OCI-M2 (cell line): ENCODE results near the gene RHBDL1.

Experiments
- DNase-seq: peaks from one replicate; lab custom pipeline; 2025; ENCODE audit not compliant: unreplicated experiment; lab: John Stamatoyannopoulos, UW

RHBDL1 gene

DNA sequence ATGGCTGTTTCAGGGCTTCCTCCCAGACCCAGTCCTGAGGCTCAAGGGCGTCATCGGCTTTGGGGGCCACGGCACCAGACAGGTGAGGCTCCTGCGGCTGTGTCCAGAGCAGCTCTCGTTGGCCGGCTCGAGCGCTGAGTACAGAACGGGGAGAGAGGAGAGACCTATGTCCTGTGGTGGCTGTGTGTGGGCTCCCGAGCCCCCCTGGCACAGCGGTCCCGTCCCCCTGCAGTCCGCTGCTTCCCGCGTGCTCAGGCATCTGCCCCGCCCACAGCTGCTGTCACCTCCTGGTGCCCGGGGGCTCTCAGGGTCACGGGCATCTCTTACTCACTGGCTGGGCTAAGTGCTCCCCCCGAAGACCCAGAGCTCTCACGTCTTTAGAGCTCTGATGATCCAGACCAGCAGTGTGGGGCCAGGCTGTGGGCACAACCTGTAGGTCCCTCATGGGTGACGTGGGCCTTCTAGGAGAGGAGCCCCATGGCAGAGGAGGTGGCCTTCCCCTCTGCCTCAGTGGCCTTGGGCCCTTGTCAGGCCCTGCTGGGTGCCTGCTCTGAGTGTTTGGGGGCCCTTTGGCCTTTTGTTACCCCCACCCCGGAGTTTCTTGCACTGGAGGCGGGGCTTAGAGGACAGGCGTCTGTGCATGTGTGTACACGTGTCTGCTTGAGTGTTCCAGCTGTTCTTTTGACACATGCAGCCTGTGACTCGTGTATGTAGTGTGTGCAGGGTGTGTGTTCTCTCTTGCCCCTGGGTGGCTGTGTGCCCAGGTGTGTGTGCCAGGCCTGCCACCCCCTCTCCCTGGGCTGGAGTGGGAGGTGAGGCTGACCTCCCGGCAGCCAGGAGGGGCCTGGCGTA is 22.8 kb upstream of the RHBDL1 start:
- no peak for DNase-seq

DNA sequence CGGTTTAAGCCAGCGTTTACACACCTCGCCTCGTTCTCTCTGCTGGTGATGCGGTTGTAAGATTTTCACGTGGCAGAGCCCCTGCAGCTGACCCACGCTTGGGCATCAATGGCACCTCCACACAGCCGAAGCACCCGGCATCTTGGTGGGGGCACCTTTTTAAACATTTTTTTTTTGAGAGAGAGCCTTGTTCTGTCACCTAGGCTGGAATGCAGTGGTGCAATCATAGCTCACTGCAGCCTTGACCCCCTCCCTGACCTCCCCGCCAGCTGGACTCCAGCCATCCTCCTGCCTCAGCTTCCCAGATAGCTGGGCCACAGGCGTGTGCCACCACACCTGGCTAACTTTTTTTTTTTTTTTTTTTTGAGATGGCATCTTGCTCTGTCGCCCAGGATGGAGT is 21.4 kb upstream of the RHBDL1 start:
- no peak for DNase-seq

DNA sequence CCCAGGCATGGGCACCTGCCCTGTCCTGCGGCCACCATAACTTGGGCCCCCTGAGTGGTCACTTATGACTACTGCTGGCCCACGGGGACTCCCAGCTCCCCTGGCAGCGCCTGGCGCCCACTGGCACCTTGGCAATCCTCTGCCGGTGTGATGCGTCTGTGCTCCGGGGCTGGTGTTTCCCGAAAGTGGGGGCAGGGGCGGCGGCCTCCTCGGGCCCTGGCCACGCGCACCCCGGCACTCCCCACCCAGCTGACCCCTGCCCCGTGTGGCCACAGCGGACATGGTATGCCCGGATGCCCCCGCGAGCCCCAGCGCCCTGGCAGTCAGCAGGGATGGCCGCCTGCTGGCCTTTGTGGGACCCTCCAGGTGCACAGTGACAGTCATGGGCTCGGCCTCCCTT is 18.0 kb upstream of the RHBDL1 start:
- DNase-seq, result no peak

GRCh38 chr16:658679-659571 is 16.5 kb upstream of the RHBDL1 start:
- DNase-seq, result no peak

- no peak for DNase-seq
Measured at GRCh38 chr16:659618-660017, 15.9 kb upstream of the RHBDL1 start.

DNA sequence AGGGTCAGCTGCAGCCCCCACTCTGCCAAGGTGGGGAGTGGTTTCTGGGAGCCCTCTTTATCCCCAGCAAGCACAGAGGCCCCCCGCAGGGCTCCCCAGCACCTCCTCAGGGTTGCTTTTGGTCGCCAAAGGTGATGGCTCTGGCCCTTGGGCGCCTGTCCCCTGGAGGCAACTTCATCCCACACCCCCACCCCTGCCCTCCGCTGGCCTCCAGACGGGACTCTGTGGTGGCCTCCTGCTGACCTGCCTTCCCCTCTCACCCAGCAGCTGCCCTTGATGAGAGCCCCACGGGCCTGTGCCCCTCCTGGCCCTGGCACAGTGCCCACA is 15.4 kb upstream of the RHBDL1 start:
- no peak for DNase-seq

DNA sequence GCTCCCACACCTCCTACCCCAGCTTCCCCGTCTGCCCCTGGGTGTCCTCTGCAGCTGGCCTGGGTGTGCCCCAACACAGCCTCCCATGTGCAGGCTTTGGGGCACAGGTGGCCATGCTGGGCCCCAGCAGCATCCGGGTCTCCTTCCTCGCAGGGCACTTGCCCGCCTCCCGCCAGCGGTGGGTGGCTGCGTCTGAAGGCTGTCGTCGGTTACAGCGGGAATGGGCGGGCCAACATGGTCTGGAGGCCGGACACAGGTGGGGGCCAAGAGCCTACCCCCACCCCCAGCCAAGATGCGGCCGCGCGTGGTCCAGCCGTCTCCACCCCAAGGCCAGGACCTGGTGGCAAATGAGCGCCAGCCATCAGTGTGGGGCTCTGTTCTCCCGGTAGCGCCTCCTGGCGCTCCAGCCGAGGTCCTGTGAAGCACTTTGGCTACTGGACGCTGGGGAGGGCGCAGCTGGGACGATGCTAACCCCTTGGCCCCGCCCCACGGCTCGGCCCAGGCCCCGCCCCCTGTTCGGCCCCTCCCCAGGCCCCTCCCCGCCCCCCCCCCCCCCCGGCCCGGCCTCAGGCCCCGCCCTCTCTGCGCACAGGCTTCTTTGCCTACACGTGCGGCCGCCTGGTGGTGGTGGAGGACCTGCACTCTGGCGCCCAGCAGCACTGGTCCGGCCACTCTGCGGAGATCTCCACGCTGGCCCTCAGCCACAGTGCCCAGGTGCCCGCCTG is 14.8 kb upstream of the RHBDL1 start:
- no peak for DNase-seq

DNA sequence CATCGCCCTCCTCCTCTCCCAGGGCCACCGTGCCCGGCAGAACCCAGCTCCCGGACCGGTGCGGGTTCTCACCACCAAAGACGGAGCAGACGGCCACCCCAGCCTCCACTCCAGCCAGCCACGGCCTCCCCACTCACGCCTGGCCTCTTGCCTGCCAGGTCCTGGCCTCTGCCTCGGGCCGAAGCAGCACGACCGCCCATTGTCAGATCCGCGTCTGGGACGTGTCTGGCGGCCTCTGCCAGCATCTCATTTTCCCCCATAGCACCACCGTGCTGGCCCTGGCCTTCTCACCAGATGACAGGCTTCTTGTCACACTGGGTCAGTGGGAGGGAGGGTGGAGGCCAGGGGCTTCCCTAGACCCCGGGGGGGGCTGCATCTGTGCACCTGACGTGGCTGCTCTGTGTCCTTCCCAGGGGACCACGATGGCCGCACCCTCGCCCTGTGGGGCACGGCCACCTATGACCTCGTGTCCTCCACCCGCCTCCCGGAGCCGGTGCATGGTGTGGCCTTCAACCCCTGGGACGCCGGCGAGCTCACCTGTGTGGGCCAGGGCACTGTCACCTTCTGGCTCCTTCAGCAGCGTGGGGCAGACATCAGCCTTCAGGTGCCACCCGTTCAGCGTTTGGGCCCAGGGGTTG is 14.2 kb upstream of the RHBDL1 start:
- no peak for DNase-seq

GRCh38 chr16:662095-662494 is 13.4 kb upstream of the RHBDL1 start:
- DNase-seq, result no peak

GRCh38 chr16:662597-662996 is 12.9 kb upstream of the RHBDL1 start:
- no peak for DNase-seq

- DNase-seq, result no peak
Measured at GRCh38 chr16:666572-666971, 8.9 kb upstream of the RHBDL1 start.

DNA sequence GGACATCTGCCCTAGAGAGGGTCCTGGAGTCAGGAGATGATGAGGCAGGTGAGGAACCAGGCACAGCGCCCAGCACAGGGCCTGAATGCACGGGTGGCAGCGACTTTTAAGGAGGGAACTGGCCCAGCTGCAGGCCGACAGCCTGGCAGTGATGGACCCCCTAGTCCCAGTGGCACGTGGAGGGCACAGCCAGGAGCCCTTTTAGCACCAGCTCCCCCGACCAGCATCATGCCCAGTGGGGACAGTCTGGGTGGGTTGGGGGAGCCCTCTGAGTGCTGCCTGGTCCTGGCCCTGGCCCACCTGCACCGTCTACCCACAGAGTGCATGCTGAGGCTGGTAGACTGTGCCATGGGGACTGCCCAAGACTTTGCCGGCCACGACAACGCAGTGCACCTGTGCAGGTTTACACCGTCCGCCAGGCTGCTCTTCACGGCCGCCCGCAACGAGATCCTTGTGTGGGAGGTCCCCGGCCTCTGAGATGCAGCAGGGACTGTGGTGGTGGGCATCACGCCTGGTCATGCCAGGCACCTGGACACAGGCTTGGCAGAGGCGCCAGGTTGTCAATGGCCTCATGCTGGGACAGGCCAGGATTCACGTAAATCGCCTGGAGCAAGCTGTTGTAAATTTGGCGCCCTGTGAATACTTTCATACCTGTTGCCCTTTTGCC is 8.2 kb upstream of the RHBDL1 start:
- no peak for DNase-seq

DNA sequence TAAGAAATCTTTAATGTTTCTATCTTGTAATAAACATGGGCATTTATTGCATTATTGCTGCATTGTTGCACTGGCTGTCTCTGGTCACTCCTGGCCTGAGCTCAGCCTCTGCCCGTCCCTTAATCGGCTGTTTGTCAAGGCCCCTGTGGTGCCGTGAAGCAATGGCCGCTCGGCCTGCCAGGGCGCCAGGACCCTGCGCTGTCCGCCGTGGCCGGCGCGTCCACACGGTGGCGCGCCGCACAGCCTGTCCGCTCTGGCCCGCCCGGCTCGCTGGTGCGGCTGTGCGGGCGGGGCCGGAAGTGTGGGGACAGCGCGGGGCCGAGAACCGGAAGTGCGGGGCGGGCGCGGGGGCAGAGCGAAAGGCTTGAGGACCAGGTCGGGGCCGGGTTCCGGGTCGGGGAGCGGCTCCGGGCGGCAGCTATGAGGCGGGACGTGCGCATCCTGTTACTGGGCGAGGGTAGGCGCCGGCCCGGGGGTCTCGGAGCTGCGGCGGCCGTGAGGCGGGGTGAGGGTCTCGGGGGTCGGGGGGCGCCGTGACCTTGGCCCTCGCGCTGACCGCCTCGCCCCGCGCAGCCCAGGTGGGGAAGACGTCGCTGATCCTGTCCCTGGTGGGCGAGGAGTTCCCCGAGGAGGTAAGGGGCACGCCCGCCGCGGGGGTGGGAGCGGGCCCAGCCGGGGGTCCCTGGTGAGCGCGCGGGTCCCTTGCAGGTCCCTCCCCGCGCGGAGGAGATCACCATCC is 7.5 kb upstream of the RHBDL1 start, which contains the start of gene RHOT2:
TSS of gene RHOT2 (plus strand) at position 353 of the 739 bp plus-strand sequence. CDS start at position 421, 68 bp downstream.
- peak; percentile 27 for DNase-seq

DNA sequence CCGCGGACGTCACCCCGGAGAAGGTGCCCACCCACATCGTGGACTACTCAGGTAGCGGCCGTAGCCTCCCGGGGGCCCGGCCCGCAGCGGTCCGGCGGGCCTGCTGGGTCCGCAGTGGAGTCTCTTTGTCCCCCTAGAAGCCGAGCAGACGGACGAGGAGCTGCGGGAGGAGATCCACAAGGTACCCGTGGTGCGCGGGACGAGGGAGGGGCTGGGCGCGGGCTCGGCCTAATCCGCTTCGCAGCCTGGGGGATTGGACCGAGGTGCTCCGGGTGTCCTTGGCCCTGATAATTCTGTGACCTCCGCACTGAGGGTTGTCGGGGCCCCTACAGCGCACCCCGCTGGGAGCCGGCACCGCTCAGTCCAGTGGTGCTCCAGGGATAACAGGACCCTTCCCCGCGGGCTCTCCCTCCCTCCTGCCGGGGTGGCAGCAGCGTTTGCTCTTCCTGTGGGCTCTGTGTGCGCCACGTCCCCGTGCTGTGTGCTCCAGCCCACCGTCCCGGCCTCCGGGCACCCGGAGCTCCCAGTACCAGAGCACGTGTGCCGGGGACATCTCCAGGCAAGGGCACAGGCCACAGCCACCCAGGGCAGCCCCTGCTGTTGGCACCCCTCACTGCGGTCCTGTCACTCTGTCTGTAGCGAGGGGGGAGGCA is 6.8 kb upstream of the RHBDL1 start:
- DNase-seq, result no peak

GRCh38 chr16:669666-670065 is 5.8 kb upstream of the RHBDL1 start:
- no peak for DNase-seq

DNA sequence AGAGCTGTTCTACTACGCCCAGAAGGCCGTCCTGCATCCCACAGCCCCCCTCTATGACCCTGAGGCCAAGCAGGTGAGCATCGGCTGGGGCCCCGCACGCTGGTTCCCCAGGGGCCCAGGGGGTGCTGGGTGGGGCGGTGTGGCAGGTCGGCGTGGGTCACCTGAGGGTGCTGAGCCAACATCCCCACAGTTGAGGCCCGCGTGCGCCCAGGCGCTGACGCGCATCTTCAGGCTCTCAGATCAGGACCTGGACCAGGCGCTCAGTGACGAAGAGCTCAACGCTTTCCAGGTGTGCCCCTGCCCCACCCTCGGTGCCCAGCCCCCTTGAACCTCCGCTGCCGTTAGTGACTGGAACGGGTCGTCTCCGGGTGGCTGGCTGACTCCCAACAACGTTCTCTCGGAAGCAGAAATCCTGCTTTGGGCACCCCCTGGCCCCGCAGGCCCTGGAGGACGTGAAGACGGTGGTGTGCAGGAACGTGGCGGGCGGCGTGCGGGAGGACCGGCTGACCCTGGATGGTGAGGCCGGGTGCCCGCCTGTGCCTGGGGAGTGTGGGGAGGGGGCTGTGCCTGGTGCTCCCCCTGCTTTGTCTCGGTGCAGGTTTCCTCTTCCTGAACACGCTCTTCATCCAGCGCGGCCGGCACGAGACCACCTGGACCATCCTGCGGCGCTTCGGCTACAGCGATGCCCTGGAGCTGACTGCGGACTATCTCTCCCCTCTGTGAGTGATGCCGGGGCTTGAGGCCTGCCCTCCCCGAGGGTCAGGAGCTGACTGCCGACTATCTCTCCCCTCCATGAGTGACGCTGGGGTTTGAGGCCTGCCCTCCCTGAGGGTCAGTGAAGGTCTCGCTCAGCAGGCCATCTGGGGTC is 4.8 kb upstream of the RHBDL1 start:
- DNase-seq, result no peak

GRCh38 chr16:671353-672131 is 3.9 kb upstream of the RHBDL1 start:
- DNase-seq, result no peak

- DNase-seq, result no peak
Measured at GRCh38 chr16:672371-672770, 3.1 kb upstream of the RHBDL1 start.
